NCI-H2196 (cell line): ENCODE measurements around the gene TANC1.

Experiments used
- DNase-seq: peaks from one replicate; lab custom pipeline; 2025; ENCODE audit not compliant: unreplicated experiment; lab: John Stamatoyannopoulos, UW

TANC1 gene

GRCh38 chr2:159185401-159186130, 217.1 kb downstream of the TANC1 start:
- no peak for DNase-seq

DNA sequence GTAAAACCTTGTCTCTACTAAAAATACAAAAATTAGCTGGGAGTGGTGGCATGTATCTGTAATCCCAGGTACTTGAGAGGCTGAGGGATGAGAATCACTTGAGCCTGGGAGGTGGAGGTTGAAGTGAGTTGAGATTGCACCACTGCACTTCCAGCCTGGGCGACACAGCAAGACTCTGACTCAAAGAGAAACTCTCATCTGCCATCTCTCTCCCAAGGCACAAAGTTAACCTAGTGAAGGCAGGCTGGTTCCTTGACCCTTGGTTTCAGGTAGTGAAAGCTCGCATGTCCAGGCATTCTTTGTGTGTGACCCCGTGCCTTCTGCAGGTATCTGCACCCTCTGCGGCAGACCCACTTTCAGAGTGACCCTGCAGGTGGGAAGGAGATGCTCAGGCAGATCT, 218.0 kb downstream of the TANC1 start:
- DNase-seq: no peak

GRCh38 chr2:159187106-159187505, 218.7 kb downstream of the TANC1 start:
- DNase-seq: no peak

DNA sequence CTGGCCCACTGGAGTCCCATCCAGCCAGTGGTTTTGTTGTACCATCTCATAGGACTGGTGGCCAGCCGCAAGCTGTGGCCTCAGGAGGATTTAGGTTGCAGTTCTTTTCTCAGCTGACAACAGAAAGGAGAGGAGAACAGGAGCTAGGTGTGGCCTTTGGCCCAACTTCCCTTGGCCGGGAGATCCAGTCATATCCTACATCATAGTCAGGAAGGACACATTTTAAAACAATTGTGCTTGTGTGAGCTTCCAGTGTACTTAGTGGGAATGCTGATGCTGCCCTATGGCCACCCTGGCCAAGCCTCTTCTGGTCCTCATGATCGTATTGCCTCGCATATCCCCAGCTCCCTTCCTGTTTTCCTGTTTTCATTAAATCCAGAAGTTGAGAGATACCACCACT, 220.0 kb downstream of the TANC1 start:
- no peak for DNase-seq

DNA sequence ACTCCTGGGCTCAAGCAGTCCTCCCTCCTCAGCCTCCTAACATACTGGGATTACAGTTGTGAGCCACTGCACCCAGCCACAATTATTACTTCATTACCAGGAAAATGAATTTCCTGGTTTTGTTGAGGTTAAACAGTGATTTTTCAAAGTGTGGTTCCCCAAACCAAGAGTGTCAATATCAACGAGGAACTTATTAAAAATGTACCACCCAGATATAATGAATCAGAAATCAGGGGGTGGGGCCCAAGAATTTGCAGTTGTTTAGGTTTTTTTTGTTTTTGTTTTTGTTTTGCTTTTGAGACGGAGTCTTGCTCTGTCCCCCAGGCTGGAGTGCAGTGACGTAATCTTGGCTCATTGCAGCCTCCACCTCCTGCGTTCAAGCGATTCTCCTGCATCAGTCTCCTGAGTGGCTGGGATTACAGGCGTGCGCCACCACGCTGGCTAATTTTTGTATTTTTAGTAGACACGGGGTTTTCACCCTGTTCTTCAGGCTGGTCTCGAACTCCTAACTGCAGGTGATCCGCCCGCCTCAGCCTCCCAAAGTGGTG, 224.0 kb downstream of the TANC1 start:
- no peak for DNase-seq

GRCh38 chr2:159193791-159194190, 225.4 kb downstream of the TANC1 start:
- no peak for DNase-seq

- DNase-seq: no peak
Measured at GRCh38 chr2:159194241-159194640, 225.8 kb downstream of the TANC1 start.

GRCh38 chr2:159195697-159196096, 227.3 kb downstream of the TANC1 start:
- DNase-seq: no peak

DNA sequence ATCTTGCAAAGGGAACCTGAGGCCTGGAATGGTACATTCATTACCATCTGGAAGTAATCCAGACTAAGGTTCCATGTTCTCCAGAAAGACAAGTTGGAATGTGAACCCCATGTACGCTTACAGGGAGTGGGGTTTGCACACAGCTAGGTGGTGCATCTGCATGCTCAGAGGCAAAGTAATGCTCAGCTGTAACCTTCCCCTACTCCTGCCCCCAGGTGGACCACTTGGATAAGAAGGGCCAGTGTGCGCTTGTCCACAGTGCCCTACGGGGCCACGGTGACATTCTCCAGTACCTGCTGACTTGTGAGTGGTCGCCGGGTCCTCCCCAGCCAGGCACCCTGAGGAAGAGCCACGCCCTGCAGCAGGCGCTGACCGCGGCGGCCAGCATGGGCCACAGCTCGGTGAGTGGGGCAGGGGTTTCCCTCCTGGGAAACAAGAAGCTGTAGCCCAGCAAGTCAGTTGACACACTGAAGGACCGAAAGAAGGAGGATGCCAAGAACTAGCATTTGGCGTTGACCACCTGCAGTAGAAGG, 228.0 kb downstream of the TANC1 start:
- no peak for DNase-seq

GRCh38 chr2:159199236-159199635, 230.8 kb downstream of the TANC1 start:
- DNase-seq: no peak

DNA sequence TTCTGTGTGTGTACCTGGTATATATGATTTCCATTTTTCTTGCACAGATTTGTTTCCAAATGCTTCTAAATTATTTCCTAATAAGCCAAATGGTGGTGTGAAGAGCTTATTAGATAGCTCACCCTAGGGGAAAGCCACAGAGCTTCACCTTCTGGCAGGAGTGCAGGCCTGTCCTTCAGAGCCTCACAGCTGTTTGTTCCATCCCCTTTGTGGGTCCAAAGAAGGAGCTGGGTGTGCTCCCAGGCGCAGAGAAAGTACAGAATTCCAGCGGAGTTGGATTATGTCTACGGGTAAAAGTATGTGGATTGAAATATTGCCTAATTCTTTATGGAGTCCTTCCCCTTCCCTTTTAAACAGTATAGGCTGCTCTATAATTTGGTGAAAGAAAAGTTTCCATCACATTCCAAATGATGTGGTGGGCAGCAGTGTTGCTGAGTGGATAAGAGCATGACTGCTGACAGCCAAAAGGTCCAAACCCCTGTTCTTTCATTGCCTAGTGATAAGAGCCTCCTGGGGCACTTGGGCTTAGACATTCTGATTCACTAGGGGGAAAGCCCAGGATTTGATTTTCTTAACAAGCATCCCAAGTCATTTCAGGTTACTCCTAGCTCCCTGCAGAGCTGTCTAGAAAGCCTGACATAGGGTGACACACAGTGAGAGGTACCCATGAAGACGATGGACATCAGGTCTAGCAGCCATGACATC, 231.5 kb downstream of the TANC1 start:
- no peak for DNase-seq

DNA sequence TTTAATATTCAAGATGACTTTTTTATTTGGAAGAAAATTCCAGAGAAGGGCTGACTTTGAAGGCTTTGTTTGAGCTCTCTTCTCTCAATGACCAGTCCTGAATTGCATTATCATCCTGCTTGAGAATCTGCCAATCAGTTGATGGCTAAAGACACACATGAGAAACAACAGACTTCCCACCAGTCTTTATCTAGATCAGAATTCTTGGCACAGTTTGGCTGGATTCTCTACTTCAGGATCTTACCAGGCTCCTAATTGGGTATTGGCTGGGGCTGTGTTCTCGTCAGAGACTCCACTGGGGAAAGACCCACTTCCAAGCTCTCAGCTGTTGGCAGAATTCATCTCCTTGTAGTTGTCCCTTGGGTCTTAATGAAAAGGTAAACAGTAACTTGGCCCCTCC, 232.1 kb downstream of the TANC1 start:
- DNase-seq: no peak

DNA sequence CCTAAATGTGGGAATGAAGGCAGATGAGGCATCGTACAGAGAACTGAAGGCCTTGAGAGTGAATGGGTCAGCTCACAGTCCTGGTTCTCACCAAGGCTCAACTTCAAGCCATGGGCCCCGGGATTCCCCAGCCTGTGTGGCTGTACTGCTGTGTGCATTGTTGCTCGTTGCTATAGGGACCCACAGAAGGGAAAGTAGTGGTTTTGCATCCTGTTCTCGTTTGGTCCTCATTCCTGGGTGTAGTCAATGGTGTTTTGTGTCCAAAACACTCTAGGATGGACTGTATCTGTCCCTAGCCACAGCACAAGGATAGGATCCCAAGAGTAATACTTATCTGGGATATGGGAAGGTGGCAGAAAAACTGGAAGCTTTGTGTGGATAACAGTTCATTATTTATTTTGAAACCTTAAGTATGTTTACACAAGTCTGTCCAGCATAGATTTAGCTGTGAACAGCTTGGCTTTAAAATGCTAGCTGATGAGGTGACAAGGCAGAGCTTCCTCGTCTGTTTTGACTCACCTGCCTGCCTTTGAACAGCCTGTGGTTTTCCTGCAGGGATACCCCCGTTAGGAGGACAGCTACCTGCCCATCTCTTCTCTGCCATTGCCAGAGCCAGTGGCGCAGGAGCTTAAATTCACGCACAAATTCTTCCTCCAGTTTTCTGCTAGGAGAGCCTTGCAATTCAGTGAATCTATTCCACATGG, 233.1 kb downstream of the TANC1 start:
- no peak for DNase-seq

- DNase-seq: no peak
Measured at GRCh38 chr2:159202568-159203071, 234.2 kb downstream of the TANC1 start.

GRCh38 chr2:159204381-159205144, 236.1 kb downstream of the TANC1 start:
- DNase-seq: no peak

DNA sequence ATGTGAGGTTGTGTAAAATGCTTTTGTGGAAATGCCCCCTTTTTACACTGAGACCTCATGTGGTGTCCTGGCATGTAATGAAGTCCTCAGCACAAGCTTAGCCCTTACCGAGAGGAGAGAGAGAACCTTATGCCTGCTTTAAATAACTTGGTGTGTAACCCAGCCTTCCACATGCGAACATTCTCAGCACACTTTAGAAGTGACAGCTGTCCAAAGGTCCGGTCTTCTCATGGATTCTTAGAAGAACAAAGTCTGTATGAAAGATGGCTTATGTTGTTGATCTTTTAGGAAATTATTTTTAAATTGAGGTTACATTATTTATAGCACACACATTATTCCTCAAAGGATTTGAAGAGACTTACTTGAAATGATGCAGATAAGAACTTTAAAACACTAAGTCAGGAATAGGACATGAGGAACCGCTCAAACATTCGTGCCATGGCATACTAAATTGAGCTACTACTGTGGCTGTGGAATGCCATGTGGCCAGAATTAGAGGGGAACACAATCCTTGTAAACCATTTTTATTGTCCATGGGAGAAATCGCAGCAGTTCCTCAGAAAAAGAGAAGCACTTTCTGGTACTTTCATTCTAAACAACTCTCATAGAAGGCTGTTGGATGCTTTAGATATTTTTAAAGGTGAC, 238.4 kb downstream of the TANC1 start:
- DNase-seq: no peak

- no peak for DNase-seq
Measured at GRCh38 chr2:159208438-159208837, 240.0 kb downstream of the TANC1 start.

GRCh38 chr2:159209341-159210306, 241.2 kb downstream of the TANC1 start:
- no peak for DNase-seq
